Stimulated activated CD4-positive, alpha-beta T cell treated with anti-CD3 and anti-CD28 coated beads, TNF-alpha, amount 100 ng/mL, for 48 hours (primary cell): ENCODE data around the gene SLC16A11.

ENCODE experiments used
- DNase-seq, 3 donors: peaks; one replicate each; pipeline ENCODE4 v3.0.0-alpha.2; 2020; ENCODE audit warnings: low read depth in 3 of 3

SLC16A11 gene

DNA sequence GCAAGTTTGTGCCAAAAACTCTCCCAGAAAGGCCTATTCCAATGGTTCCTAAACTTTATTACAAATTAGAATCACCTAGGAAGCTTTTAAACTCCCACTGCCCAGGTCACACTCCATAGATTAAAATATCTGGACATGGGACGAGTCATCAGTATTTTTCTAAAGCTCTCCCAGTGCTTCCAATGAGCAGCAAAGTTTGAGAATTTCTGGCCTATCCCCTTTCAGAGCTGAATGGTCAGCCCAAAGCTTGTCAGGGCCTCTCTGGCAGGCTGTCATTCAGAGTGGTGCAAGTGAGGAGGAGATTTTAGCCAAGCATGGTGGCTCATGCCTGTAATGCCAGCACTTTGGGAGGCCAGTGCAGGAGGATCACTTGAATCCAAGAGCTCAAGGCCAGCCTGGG lies 18.6 kb downstream of the SLC16A11 start:
- DNase-seq, result no peak

DNA sequence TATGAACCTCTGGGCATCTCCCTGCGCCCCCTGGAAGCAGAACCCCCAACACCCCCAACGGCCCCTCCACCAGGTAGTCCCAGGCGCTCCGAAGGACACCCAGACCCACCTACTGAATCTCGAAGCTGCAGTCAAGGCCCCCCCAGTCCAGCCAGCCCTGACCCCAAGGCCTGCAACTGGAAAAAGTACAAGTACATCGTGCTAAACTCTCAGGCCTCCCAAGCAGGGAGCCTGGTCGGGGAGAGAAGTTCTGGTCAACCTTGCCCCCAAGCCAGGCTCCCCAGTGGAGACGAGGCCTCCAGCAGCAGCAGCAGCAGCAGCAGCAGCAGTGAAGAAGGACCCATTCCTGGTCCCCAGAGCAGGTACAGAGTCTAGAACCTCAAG lies 19.5 kb downstream of the SLC16A11 start:
- DNase-seq, result no peak

DNA sequence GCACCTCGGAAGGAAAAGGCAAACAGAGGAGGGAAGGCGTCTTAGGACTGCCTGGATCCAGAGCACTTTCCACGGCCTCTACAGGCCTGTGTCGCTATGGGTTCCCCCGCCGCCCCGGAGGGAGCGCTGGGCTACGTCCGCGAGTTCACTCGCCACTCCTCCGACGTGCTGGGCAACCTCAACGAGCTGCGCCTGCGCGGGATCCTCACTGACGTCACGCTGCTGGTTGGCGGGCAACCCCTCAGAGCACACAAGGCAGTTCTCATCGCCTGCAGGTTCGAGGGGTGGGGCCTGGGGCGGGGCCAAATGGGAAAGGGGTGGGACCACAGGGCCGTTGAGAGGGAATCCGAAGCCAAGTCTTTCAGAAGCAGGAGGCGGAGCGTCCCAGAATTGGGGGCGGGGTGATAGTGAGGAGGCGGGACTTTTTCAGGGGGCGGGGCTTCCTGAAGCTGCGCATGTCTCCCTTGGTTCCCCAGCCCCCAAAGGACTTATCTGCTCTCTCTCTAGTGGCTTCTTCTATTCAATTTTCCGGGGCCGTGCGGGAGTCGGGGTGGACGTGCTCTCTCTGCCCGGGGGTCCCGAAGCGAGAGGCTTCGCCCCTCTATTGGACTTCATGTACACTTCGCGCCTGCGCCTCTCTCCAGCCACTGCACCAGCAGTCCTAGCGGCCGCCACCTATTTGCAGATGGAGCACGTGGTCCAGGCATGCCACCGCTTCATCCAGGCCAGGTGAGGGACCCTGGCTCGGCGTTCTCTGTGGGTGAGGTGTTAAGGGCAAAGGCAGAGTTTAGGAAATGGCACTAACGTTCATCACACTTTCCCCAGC lies 20.1 kb downstream of the SLC16A11 start:
- peak; percentile 91 to 95 (median 93) for DNase-seq

DNA sequence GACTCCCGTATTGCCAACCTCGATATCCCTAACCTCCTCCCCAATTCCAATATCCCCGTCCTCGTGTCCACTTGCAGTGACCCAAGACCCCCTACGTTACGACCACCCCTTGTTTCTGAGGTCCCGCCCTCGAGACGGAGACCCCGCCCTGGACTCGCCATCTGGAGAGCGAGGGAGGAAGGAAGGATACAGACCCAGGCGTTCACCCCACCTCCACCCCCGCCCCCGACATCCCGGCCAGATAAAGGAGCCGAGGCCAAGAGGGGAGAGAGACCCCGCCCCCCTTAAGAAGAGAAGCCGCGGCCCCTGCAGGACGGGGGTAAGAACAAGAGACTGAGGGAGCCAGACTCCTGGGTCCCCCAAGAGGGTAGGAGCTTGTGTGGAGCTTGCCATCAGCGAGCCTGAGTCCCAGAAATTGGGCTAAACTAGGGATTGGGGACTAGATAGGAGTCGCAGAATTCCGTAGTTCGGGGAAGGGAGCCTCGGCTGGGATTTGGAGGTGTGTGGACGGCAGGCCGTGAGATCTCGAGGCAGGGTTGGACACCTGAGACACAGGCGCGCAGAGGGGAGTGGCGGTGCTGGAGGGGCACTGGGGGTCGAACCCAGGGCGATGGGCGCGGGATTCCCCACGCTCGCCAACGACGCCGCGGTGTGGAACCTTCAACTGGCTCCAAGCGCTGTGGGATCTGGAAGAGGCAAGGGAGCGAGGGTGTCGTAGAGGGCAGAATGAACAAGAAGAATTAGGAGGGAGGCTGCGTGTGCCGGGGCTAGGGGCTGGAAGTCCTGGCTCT lies 20.9 kb downstream of the SLC16A11 start, which contains the start of gene BCL6B:
BCL6B (plus strand) TSS at position 270 of the 791 bp plus-strand sequence. CDS start 622 bp downstream, outside the sequence.
- DNase-seq, result no peak

DNA sequence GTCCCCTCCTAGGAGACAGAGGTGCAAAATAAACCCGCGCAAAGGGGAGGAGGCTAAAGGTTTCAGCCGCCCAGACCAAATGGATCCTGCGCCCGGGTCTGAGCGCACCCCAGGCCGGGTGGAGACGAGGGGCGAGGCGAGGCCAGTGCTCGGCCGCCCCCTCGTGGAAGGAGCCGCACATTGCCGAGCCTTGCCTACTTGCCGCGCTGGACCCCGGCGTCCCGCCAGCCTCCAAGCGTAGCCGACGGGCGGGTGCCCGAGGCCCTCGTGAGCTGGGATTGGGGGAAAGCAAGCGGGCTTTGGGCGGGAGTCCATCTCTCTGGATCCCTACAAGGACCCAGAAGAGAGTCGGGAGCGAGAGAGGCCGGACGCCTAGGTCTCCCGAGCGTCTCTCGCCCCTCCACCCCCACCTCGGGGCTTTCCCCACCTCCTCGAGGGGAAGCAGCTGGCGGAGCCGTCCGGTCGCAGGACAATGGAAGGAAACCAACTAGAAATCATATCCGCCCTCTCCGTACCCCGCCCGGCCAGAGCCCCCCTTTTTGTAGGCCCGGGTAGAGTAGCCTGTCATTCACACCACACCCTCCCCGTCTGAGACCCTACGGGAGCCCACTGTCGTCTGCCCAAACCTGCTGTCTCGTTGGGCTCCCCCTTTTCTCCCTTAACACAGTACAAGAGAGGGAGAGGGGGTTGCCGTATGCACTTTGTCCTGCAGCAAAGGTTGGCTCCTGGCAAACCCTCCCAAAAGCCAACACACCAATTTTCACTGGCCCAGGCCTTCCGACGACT lies 21.7 kb downstream of the SLC16A11 start:
- peak in 2 of 3 donors; percentile 62 to 76 for DNase-seq

DNA sequence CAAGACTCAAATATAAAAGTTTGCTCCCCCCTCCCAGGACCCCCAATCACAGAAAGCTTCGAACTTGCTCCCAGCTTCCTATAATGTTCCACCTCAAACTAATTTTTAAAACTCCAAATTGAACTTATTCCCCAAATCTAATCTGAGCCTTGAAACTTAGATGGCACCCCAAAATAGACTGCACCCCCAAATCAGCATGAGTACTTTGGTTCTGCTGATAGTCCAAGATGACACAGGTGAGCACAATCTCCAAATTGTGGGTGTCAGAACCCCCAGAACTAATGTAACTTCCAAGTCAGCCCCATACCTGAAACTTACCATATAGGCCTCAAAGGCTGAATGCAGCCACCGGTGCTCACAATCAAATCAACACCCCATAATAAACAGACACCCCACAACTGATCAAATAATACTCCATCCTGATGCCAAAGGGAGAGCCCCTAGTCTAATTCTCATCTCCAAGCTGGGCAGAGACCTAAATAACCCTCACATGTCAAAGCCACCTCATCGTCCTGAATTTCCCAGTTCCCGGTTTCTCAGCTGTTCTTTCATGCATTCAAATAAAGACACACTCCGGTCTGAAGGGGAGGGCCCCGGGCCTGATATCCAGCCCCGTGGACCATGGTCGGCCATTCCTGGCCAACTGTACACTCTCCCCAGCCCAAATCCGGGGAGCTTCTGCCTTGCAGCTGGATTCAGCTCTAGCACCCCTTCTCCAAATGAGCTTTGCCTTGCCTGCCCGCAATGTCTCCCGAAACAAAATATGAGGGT lies 22.8 kb downstream of the SLC16A11 start:
- no peak for DNase-seq

DNA sequence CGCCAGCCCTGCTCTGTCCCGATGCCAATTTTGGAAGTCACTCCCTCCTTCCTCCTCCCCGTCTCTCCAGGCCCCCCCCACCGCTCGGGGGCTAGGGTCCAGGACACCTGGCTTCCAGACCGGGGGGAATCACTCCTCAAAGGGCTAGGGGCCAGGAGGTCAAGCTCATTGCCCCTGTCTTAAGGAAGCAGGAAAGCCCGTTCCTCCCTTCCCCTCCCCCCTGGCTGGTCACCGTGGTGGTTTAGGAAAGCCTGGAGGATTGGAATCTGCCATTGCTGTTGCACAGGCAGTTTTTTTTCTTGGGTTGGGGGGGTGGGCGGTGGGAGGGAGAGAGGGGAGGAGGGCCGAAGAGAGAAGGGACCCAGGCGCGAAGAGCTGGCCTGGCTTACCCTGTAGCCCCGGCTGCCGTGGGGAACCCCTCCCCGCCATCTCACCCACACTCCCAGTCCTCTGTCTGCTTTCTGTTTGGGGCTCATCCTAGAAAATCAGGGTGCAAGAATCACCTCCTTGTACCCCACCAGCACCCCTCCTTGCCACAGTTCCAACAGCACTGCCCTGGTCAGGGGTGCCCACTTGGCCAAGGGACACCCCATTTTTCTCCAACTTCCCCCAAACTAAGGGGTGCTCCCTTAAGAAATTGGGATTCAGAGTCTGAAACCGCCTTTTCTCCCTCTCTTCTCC lies 23.9 kb downstream of the SLC16A11 start:
- DNase-seq, result no peak

DNA sequence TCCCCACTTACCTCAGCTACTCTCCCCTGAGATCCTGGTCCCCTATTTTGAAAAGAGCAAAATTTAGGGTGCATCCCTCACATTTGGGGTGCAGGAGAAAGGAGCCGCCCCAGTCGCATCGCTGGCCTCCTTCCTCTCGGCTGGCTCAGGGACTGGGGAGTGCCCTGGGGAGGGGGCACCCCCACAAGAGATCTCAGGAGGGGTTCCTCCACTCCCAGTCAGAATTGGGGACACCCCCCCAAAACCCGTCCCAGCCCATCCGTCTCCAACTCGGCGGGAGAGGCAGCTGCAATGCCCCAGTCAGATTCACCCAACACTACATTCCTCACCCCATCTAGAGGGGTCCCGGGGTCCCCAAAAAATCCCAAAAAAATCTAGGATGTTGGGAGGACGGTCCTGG lies 24.5 kb downstream of the SLC16A11 start:
- DNase-seq, result no peak

DNA sequence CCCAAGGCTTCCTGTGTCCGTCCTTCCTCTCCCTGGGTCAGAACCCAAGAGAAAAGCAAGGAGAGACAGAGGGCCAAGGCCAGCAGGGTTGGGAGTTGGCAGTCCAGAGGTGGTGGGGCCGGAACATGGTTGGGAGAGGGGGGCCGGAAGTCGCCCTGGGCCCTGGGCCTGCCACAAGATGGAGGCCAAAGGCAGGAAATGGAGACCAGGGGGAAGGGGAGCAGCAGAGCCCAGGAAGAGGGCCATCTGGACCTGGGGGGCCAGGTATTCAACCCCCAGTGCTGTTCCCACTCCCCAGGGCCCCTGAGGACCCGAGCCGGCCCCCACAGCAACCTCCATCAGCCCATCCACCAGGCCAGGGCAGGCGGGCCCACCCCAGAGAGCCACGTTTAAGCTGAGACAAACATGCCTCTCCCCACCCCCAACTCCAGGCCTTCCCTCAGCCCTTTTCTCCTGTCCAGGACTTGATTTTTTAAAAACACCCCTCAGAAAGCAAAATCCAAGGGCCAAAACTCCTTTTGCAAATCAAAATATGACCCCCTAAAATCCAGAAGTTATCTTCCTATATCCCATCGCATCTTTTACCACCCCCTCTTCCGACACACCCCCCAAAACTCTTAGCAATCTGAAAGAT lies 25.4 kb downstream of the SLC16A11 start:
- DNase-seq, result no peak

DNA sequence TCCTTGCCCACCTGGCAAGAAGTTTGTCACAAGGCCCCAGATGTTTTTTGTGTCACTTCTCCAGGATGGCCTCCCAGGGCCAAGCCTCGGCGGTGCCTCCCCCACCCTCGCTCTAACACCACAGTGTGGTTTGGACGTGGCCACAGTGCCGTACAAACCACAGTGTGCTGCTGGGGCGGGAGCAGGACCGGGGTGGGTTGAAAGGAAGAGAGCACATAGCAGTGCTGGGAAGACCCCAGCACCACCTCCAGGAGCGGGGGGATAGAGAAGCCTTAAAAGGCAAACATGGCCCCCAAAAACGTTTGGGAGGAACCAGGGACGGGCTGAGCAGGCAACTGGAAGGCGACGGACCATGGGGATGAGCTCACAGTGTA lies 26.1 kb downstream of the SLC16A11 start:
- no peak for DNase-seq

DNA sequence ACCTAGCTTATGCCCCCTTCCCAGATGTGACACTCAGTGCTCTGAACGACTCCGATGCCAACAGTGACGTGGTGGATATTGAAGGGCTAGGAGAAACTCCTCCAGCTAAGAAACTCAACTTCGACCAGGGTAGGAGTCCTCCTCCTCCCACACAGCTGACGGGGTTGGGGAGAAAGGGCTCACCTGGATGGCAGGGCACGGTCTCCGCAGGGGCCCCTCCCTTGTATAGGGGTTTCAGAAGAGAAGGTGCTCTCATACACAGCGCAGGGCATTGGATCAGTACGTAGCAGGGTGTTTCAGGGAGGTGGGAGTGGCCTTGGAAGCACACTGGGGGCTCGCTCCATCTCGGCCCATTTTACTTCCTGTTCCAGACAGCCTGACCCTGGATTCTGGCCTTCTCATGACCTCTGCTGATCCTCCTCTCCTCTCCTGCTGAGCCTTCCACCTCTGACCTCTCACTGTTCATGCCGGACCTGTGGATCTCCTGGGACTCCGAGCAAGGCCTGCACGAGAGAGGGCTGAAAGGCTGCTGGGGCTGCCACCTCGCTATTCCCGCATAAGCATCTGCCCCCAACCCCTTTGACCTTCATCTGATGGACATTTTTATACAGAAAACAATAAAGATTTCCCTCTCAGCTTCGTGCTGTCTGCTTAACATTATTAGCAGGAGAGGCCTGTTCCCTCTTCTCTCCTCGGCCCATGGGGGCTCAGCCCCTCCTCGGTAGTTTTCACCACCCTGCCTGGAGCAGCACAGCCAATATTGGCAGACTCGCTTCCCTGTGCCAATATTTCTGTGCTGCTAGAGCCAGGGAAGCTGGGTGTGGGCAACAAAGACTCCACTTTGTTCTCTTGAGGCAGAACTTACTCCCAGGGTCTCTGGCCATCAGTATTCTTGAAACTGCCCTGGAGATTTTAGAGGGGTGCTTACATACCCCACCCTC lies 26.7 kb downstream of the SLC16A11 start:
- DNase-seq, result no peak

DNA sequence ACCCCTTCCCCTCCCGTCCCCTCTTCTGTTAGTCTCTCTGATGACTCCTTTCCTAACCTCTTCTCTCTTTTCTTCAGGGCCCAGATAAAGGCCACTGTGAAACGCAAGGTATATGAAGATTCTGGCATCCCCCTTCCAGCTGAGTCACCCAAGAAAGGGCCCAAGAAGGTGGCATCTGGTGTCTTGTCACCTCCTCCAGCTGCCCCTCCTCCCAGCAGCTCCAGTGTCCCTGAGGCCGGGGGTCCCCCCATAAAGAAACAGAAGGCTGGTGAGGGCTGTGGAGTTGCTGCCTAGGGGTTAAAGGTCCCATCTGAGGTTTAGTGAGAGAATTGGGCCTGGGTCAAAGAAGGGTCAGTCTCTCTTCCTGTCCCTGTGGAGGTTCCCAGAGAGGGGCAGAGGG lies 27.5 kb downstream of the SLC16A11 start:
- DNase-seq, result no peak

DNA sequence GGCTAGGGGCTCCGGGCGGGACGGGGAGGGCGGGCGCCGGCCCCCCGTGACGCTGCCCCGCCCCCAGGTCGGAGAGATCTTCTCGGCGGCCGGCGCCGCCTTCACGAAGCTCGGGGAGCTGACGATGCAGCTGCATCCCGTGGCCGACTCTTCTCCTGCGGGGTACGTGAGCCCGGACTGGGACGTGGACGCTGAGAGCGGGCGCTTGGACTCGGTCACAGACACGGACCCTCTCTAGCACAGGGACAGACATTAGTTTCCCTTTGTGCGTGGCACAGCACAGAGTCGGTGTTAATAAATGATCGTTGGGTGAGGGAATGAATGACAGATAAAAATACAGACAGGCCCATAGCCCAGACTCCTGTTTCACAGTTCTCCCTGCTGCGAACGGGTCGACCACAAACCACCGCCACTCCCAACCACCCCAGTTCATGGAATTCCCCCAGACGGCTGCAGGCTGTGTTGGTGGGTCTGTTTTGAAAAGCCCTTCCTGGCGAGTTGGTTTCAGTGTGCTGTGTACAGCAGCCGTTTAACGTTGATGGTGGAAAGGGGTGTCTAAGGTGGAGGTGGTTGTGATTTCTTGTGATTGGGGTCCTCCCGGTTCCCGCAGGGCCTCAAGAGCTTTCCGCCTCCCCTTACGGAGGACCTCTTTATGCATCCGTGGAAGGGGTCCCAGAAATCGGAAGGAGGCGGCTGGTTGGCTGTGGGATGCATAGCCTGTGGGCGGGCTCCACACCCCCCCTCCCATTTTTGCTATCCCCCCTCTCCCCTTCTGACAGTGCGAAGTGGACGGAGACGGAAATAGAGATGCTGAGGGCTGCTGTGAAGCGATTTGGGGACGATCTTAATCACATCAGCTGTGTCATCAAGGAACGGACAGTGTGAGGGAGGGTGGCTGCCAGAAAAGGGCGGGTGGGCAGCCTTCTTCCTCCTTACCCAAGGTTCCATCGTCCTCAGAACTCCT lies 28.6 kb downstream of the SLC16A11 start:
- peak; percentile 54 to 60 (median 56) for DNase-seq

DNA sequence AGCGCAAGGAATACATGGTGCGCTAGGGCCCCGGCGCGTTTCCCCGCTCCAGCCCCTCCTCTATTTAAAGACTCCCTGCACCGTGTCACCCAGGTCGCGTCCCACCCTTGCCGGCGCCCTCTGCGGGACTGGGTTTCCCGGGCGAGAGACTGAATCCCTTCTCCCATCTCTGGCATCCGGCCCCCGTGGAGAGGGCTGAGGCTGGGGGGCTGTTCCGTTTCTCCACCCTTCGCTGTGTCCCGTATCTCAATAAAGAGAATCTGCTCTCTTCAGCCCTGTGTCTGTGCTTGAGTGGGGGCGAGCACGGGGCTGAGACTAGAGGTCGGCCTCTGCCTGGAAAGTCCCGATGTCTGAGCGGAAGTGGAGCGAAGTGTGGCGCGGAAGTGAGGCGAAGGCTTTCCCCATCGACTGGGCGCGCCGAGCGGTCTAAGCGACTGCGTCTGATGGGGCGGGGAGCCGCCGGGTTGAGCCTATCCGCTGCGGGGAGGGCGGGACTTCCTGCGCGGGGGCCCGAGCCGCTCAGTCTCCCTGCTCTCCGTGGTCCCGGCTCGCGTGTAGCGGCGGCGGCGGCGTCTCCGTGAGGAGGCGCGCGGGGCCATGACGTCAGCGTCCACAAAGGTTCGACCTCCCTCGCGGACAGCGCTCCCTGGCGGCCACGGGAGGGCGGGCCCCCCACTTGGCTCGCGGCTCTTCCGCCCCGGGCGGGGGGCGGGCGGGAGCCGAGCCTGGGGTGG lies 29.5 kb downstream of the SLC16A11 start:
- DNase-seq, result peak; percentile 93 to 97 (median 94)

DNA sequence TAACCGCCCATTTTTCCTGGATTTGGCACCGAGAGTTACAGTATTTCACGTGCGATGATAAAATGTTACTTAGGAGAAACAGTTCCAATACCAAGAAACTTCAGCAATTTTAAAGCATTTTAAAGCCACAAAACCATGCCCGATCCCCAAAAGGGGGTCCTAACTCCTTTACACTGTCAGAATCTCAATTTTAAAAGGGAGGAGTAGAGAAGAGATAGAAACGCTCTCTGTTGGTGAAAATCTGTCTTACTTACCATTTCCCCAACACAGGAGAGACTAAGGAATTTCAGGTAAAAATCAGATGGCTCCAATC lies 32.0 kb downstream of the SLC16A11 start:
- DNase-seq, result no peak

DNA sequence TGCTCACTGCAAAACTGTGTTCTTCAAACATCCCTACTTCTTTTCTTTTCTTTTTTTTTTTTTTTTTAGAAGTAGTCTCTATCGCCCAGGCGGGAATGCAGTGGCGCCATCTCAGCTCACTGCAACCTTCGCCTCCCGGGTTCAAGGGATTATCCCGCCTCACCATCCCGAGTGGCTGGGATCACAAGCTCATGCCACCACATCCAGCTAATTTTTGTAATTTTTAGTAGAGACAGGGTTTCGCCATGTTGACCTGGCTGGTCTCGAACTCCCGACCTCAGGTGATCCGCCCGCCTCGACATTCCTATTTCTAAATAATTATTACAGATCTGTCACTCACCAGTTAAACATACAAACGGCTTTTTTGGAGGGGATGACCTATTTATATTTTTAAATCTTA lies 32.5 kb downstream of the SLC16A11 start:
- no peak for DNase-seq

DNA sequence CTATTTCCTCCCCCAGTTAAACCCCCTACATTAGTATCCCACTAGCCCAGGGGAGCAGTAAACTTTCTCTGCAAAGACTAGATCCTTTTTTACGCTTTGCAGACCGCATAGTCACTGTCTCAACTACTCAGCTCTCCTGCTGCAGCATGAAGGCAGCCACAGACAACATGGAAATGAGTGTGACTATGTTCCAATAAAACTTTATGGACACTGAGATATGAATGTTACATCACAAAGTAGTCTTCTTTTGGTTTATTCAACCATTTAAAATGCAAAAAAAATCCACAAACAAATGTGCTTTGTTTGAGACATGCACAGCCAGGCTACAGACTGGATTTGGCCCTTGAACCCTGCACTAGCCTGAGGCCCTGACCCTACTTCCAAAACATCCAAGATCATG lies 33.4 kb downstream of the SLC16A11 start:
- no peak for DNase-seq

DNA sequence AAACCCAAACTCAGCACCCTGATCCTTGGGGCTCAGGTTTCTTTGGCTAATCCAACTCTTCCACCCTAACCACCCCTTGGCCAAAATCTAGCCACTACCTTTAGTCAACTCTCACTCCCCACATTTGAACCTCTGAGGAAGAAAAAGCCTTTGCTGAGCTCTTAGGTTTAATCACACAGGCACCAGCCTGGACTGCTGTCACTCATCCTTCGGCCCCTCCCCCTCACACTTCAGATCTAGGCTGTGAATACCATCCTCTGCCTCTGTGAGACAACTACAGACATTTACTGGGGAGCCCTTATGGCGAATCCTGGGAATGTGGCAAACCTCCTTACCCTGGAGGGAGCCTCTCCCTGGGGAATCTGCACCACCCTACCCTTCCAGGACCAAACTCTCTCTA lies 36.7 kb downstream of the SLC16A11 start:
- DNase-seq, result no peak
